Thoracic aorta (tissue), 2 donors: ENCODE measurements around the gene ZNF668. TPM values are rescaled to one million over a fixed set of nuclear protein-coding genes. Genes with fewer than 3 reads are reported as not detected.

ENCODE experiments used
- ATAC-seq: fragments of 150-250 bp; one replicate; pipeline ENCODE4 v1.8.0; 2017; ENCODE audit warnings: low read depth; ENCODE audit not compliant: insufficient number of reproducible peaks, low FRiP score
- DNase-seq: peaks from one replicate; pipeline ENCODE4 v3.0.0-alpha.2; 2020; ENCODE audit warnings: low spot score
- H3K27ac ChIP-seq, 2 donors: fragments of 200-600 bp; sonication (generic); 1 replicate in 1 of 2; 2 replicates in 1 of 2; pipeline ENCODE4 v1.5.1; 2016; ENCODE audit warnings: mild to moderate bottlenecking in 2 of 2, moderate library complexity in 2 of 2
- H3K27me3 ChIP-seq: fragments of 200-600 bp; sonication (generic); replicated peaks from 2 replicates; pipeline ENCODE4 v1.6.0; 2016; ENCODE audit warnings: mild to moderate bottlenecking; ENCODE audit not compliant: insufficient read depth
- H3K36me3 ChIP-seq: fragments of 200-600 bp; sonication (generic); one replicate; pipeline ENCODE4 v1.5.1; 2016
- H3K4me1 ChIP-seq, 2 donors: fragments of 200-600 bp; sonication (generic); 1 replicate in 1 of 2; 2 replicates in 1 of 2; pipeline versions ENCODE4 v1.5.1 to v1.6.0; 2016; ENCODE audit warnings: low read depth in 2 of 2, mild to moderate bottlenecking in 1 of 2; ENCODE audit not compliant: control insufficient read depth in 1 of 2
- H3K4me3 ChIP-seq: fragments of 200-600 bp; sonication (generic); 2 replicates; pipeline ENCODE4 v1.5.1; 2016; ENCODE audit warnings: mild to moderate bottlenecking
- H3K9me3 ChIP-seq: fragments of 200-600 bp; sonication (generic); 2 replicates; pipeline ENCODE4 v1.5.1; 2016
- total RNA-seq, 2 donors: library from RNA; depleted of rRNA; stranded (reverse); fragments of >200 nt; gene quantifications; one replicate each; pipeline versions ENCODE4 v1.1.0 to v1.2.3, GENCODE V29; 2016
- TF ChIP-seq, protein P1 (sequence below): fragments of 200-600 bp; sonication (generic); IDR thresholded peaks from one replicate; pipeline ENCODE4 v1.5.1; 2019; ENCODE audit warnings: antibody characterized with exemption

Gene ZNF668
- total RNA-seq, 2 donors from 2014 or later, result 10.3 to 14.5 TPM

- Histone ChIP-seq H3K27ac (peak within 1 kb of the TSS; percentile 98 to 99), H3K4me1 (peaks cover 11 to 22% of the 10 kb centered on the region in 2 donors), H3K36me3 (peaks cover 4% of the 10 kb centered on the region), H3K4me3 (peak within 1 kb of the TSS; percentile 91), H3K27me3 (no peaks in the 10 kb centered on the region), H3K9me3 (no peaks in the 10 kb centered on the region)
- TF ChIP-seq, protein P1, sequence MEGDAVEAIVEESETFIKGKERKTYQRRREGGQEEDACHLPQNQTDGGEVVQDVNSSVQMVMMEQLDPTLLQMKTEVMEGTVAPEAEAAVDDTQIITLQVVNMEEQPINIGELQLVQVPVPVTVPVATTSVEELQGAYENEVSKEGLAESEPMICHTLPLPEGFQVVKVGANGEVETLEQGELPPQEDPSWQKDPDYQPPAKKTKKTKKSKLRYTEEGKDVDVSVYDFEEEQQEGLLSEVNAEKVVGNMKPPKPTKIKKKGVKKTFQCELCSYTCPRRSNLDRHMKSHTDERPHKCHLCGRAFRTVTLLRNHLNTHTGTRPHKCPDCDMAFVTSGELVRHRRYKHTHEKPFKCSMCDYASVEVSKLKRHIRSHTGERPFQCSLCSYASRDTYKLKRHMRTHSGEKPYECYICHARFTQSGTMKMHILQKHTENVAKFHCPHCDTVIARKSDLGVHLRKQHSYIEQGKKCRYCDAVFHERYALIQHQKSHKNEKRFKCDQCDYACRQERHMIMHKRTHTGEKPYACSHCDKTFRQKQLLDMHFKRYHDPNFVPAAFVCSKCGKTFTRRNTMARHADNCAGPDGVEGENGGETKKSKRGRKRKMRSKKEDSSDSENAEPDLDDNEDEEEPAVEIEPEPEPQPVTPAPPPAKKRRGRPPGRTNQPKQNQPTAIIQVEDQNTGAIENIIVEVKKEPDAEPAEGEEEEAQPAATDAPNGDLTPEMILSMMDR, result no peak
- ATAC-seq, result peak; percentile 86
- DNase-seq, result peak; percentile 92
These were observed 41.0 kb downstream of the ZNF668 start, which contains the start of gene STX4 for GRCh38 chr16:31032736-31033708. Gene STX4 (plus strand): TSS chr16:31033558. CDS start chr16:31033806, 248 bp downstream.

DNA sequence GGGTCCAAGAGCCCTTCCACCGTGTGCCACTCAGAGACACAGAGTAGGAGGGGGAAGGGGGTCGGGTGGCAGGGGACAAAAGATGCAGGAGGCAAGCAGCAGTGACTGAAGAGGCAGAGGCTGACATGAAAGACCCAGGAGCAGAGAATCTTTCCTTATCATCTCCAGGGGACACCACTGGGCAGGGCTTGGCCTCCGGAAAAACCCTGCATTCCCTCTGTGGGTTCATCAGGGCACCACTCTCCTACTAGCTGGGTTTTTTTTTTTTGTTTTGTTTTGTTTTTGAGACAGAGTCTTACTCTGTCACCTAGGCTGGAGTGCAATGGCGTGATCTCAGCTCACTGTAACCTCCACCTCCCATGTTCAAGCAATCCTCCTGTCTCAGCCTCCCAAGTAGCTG lies 42.8 kb downstream of the ZNF668 start:
- Histone ChIP-seq H3K9me3 (no peaks in the 10 kb centered on the region), H3K27me3 (no peaks in the 10 kb centered on the region), H3K4me3 (no peak overlapping the region), H3K4me1 (peaks cover 11 to 22% of the 10 kb centered on the region in 2 donors), H3K27ac (no peak overlapping the region), H3K36me3 (no peaks in the 10 kb centered on the region)
- TF ChIP-seq, protein P1, result no peak
- ATAC-seq (no peak), DNase-seq (no peak)

GRCh38 chr16:31029272-31029671 lies 44.8 kb downstream of the ZNF668 start:
- H3K36me3 ChIP-seq, result no peaks in the 10 kb centered on the region

GRCh38 chr16:31025339-31025738 lies 48.7 kb downstream of the ZNF668 start:
- H3K9me3 ChIP-seq, result no peaks in the 10 kb centered on the region
- DNase-seq, result no peak
- no peak for ATAC-seq
- H3K36me3 ChIP-seq, result no peaks in the 10 kb centered on the region
- H3K4me3 ChIP-seq, result no peak overlapping the region
- no peaks in the 10 kb centered on the region for H3K27me3 ChIP-seq
- TF ChIP-seq, protein P1, result no peak
- H3K27ac ChIP-seq, result no peak overlapping the region
- H3K4me1 ChIP-seq, result no peaks in the 10 kb centered on the region

More at GRCh38 chr16:31029272-31029671, 44.8 kb downstream of the ZNF668 start:
- Histone ChIP-seq H3K9me3 (no peaks in the 10 kb centered on the region), H3K27me3 (no peaks in the 10 kb centered on the region), H3K27ac (no peak overlapping the region), H3K4me1 (peaks cover 6 to 10% of the 10 kb centered on the region in 2 donors), H3K4me3 (no peak overlapping the region)
- DNase-seq (no peak), ATAC-seq (no peak)
- TF ChIP-seq, protein P1, result no peak

DNA sequence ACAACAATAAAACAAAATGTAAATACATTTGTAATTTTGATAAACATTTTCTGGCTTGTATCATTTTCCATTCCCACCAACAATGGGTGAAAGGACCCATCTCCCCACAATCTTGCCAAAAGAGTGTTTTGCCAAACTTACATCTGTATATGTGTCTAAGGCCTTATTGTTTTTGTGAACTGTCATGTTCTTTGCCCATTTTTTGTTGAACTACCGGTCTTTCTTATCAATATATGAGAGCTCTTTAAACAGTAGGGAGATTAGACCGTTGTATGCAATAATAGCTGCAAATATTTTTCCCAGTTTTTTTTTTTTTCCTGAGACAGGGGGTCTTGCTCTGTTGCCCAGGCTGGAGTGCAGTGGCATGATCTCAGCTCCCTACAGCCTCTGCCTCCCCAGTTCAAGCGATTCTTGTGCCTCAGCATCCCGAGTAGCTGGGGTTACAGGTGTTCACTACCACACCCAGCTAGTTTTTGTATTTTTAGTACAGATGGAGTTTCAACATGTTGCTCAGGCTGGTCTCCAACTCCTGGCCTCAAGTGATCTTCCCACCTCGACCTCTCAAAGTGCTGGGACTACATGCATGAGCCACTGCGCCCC lies 50.3 kb downstream of the ZNF668 start:
- Histone ChIP-seq H3K4me3 (no peak overlapping the region), H3K36me3 (no peaks in the 10 kb centered on the region), H3K9me3 (no peaks in the 10 kb centered on the region), H3K27me3 (no peaks in the 10 kb centered on the region), H3K27ac (no peak overlapping the region), H3K4me1 (no peaks in the 10 kb centered on the region)
- TF ChIP-seq, protein P1, result no peak
- ATAC-seq (no peak), DNase-seq (no peak)
